ENCODE data around the gene NGF. TPM values are rescaled to one million over a fixed set of nuclear protein-coding genes. Genes with fewer than 3 reads are reported as not detected.
"Not testable (repeated sequence)": the region's sequence is repeated elsewhere in the genome, so short reads cannot be mapped to it uniquely, and the experiment has no call there.

Gene NGF
- total RNA-seq: 1 to 10 TPM in 1 of 2 donors, under 1 TPM in 1; 0.63 to 1.4 TPM
- 3.3 TPM for polyA plus RNA-seq (ENCODE audit: insufficient read depth, low read depth, low replicate concordance)
- long read RNA-seq, donor 1, partial matches to known transcripts: 0 of 2 reads
- long read RNA-seq, donor 1, other reads (novel, unspliced or antisense): 0 of 2 reads
- long read RNA-seq, donor 2, partial matches to known transcripts: 0 of 1 reads
- long read RNA-seq, donor 2, other reads (novel, unspliced or antisense): 0 of 1 reads

- H3K27me3 ChIP-seq: no peaks in the 10 kb centered on the region
- TF ChIP-seq CTCF (IDR thresholded peaks at IDR 0.05) (no peak), POLR2A (IDR thresholded peaks at IDR 0.05) (no peak)
- H3K9me3 ChIP-seq: no peaks in the 10 kb centered on the region
- H3K27ac ChIP-seq: peak within 1 kb of the TSS; percentile 50 to 78
- peaks cover 19% of the 10 kb centered on the region for H3K4me1 ChIP-seq
- intact Hi-C loops (cut with DNase I; ENCODE audit: low total_unique reads): loop anchor here (5.0 kb wide), 1 partner anchor 56 kb away; no protein-coding TSS in a partner anchor
- peak within 1 kb of the TSS; percentile 57 to 67 for H3K4me3 ChIP-seq
- 0 to 1% methylated on average over 12 to 57 of the region's 69 CpGs for WGBS, 2 donors
- no peaks in the 10 kb centered on the region for H3K36me3 ChIP-seq (ENCODE audit: low read depth, missing control alignments)
- peak; percentile 50 for DNase-seq
Observed at GRCh38 chr1:115337633-115338456, at the start of gene NGF. Gene NGF, minus strand, starts transcription at chr1:115338249. Its CDS starts 51,454 bp downstream, at chr1:115286795.

GRCh38 chr1:115383455-115383854 lies 45.4 kb upstream of the NGF start:
- DNase-seq; H3K4me3 ChIP-seq; H3K27ac ChIP-seq; H3K36me3 ChIP-seq (ENCODE audit: low read depth, missing control alignments); H3K27me3 ChIP-seq; H3K9me3 ChIP-seq; H3K4me1 ChIP-seq; intact Hi-C loops (cut with DNase I; ENCODE audit: low total_unique reads): not testable (repeated sequence)
- 91 to 93% methylated on average over 2 of the region's 2 CpGs for WGBS, 2 donors

- no peaks in the 10 kb centered on the region for H3K27me3 ChIP-seq
- H3K4me3 ChIP-seq: no peak overlapping the region
- no peaks in the 10 kb centered on the region for H3K9me3 ChIP-seq
- no peak for TF ChIP-seq POLR2A (IDR thresholded peaks at IDR 0.05)
- no peak for TF ChIP-seq CTCF (IDR thresholded peaks at IDR 0.05)
- 97% methylated on average over 4 of the region's 4 CpGs for WGBS, 2 donors
- no peak overlapping the region for H3K27ac ChIP-seq
- intact Hi-C loops (cut with DNase I; ENCODE audit: low total_unique reads): no loop called here
- H3K4me1 ChIP-seq: no peaks in the 10 kb centered on the region
- no peaks in the 10 kb centered on the region for H3K36me3 ChIP-seq (ENCODE audit: low read depth, missing control alignments)
- no peak for DNase-seq
Observed at GRCh38 chr1:115379943-115380342, 41.9 kb upstream of the NGF start.

GRCh38 chr1:115377411-115377810 lies 39.4 kb upstream of the NGF start:
- Histone ChIP-seq H3K27ac (no peak overlapping the region), H3K4me3 (no peak overlapping the region), H3K4me1 (no peaks in the 10 kb centered on the region), H3K27me3 (no peaks in the 10 kb centered on the region), H3K36me3 (ENCODE audit: low read depth, missing control alignments) (no peaks in the 10 kb centered on the region), H3K9me3 (no peaks in the 10 kb centered on the region)
- 75 to 80% methylated on average over 2 of the region's 2 CpGs for WGBS, 2 donors
- TF ChIP-seq POLR2A (IDR thresholded peaks at IDR 0.05) (no peak), CTCF (IDR thresholded peaks at IDR 0.05) (no peak)
- intact Hi-C loops (cut with DNase I; ENCODE audit: low total_unique reads): no loop called here
- DNase-seq: no peak

GRCh38 chr1:115374598-115374997 lies 36.5 kb upstream of the NGF start:
- Histone ChIP-seq H3K9me3 (no peaks in the 10 kb centered on the region), H3K4me1 (no peaks in the 10 kb centered on the region), H3K36me3 (ENCODE audit: low read depth, missing control alignments) (no peaks in the 10 kb centered on the region), H3K27ac (no peak overlapping the region), H3K4me3 (no peak overlapping the region), H3K27me3 (no peaks in the 10 kb centered on the region)
- TF ChIP-seq POLR2A (IDR thresholded peaks at IDR 0.05) (no peak), CTCF (IDR thresholded peaks at IDR 0.05) (no peak)
- 86 to 96% methylated on average over 3 of the region's 3 CpGs for WGBS, 2 donors
- intact Hi-C loops (cut with DNase I; ENCODE audit: low total_unique reads): no loop called here
- DNase-seq: no peak

Measured in testis (tissue), 5 donors.